ENCODE data around the gene MALRD1. TPM values are rescaled to one million over a fixed set of nuclear protein-coding genes. Genes with fewer than 3 reads are reported as not detected.

The MALRD1 gene
- total RNA-seq, 4 donors from 2014 or later: 1.1 to 6.2 TPM; not detected in 2

DNA sequence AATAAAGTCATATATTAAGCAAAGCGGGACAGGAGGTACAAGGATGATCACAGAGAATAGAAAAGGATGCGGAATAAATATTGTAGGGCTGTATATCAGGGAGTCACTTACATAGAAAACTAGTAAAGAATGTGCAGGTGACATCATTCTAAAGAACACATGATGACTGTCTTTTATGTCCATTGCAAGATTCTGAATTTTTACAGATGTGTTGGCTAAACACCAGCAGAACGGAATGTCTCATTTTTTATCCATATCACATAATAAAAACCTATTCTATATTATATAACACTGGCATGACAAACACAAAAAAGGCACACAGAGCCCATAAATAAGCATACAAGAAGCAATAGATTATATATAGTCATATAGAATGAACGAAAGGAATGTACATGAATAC lies 448.4 kb downstream of the MALRD1 start:
- intact Hi-C loops (cut with DNase I; ENCODE audit: low total_unique reads): no loop called here
- no peak overlapping the region for H3K4me3 ChIP-seq
- H3K27me3 ChIP-seq: no peaks in the 10 kb centered on the region
- no peaks in the 10 kb centered on the region for H3K4me1 ChIP-seq
- TF ChIP-seq CTCF (IDR thresholded peaks at IDR 0.05): no peak
- H3K27ac ChIP-seq: no peak overlapping the region
- DNase-seq: no peak
- H3K9me3 ChIP-seq: no peaks in the 10 kb centered on the region
- H3K36me3 ChIP-seq: no peaks in the 10 kb centered on the region

DNA sequence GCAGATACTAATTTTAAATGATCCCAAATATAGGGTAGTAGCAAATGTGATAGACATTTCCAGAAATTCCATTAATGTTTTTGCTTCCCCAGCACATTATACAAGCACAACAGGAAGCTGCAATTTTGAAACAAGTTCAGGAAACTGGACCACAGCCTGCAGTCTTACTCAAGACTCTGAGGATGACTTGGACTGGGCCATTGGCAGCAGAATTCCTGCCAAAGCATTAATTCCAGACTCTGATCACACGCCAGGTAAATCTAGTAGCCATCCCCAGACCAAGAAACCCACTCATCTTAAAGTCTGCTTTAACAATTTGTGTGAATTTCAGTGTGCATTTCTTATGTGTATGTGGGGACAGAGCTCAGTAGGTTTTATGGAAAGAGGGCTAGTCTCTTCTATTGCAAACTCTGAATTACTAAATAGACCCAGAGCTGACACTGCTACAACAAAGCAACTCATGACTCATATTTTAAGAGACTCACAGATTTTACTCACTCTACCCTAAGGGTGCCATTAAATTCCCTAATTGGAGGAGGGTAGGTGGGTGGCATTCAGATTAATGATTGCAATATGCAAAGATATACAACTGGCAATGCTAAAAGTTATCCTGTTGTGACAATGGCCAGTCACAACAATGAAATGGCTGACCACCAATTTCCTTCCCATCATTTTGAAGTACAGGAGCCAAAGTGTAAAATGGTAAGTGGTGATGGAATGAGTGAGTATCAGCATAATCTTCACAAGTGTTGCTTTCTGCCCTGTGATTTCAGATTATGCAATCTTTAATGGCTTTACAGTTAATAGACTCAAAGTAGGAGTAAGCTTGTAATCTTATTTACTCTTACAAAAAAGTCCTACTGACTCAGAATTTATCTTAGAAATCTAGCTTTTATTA lies 450.0 kb downstream of the MALRD1 start:
- no peaks in the 10 kb centered on the region for H3K4me1 ChIP-seq
- H3K4me3 ChIP-seq: no peak overlapping the region
- H3K36me3 ChIP-seq: no peaks in the 10 kb centered on the region
- no peak for TF ChIP-seq POLR2A (IDR thresholded peaks at IDR 0.05)
- no peak for TF ChIP-seq CTCF (IDR thresholded peaks at IDR 0.05)
- intact Hi-C loops (cut with DNase I; ENCODE audit: low total_unique reads): no loop called here
- H3K27me3 ChIP-seq: no peaks in the 10 kb centered on the region
- H3K27ac ChIP-seq: no peak overlapping the region
- DNase-seq: peak in 1 of 2 donors; percentile 13
- no peaks in the 10 kb centered on the region for H3K9me3 ChIP-seq

DNA sequence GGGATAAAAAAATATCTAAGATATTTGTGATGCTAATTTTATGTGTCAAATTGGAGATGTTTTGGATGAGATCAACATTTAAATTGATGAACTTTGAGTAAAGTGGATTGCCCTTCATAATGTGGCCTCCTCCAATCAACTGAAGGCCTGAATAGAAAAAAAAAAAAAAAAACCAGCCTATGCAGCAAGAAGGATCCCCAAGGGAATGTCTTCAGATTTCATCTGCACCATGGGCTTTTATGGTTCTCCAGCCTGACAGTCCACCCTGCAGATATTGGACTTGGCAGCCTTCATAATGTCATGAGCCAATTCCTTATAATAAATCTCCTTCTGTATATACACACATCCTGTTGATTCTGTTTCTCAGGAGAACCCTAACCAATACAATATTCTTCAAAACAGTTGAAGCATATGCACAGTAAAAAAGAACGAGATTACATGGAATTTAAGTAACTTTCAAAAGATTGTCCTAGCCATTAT lies 450.7 kb downstream of the MALRD1 start:
- Histone ChIP-seq H3K27me3 (no peaks in the 10 kb centered on the region), H3K4me1 (no peaks in the 10 kb centered on the region), H3K9me3 (no peaks in the 10 kb centered on the region), H3K4me3 (no peak overlapping the region), H3K27ac (no peak overlapping the region), H3K36me3 (no peaks in the 10 kb centered on the region)
- TF ChIP-seq CTCF (IDR thresholded peaks at IDR 0.05) (no peak), POLR2A (IDR thresholded peaks at IDR 0.05) (no peak)
- intact Hi-C loops (cut with DNase I; ENCODE audit: low total_unique reads): no loop called here
- no peak for DNase-seq

- H3K36me3 ChIP-seq: no peaks in the 10 kb centered on the region
- H3K4me1 ChIP-seq: no peaks in the 10 kb centered on the region
- H3K9me3 ChIP-seq: no peaks in the 10 kb centered on the region
- intact Hi-C loops (cut with DNase I; ENCODE audit: low total_unique reads): no loop called here
- H3K27ac ChIP-seq: no peak overlapping the region
- DNase-seq: no peak
- H3K27me3 ChIP-seq: no peaks in the 10 kb centered on the region
- TF ChIP-seq POLR2A (IDR thresholded peaks at IDR 0.05) (no peak), CTCF (IDR thresholded peaks at IDR 0.05) (no peak)
- no peak overlapping the region for H3K4me3 ChIP-seq
These were observed 452.4 kb downstream of the MALRD1 start for GRCh38 chr10:19500959-19501358.

Data from uterus (tissue), 4 donors.